ENCODE results near the gene D2HGDH.
A peak's percentile ranks its signal among the peaks of the same experiment; 100 is the strongest.
"Not testable (repeated sequence)": the region's sequence is repeated elsewhere in the genome, so short reads cannot be mapped to it uniquely, and the experiment has no call there.

Gene D2HGDH

GRCh38 chr2:241741016-241741415 is 6.6 kb downstream of the D2HGDH start:
- Histone ChIP-seq H3K14ac (ENCODE audit: low read length) (no peak overlapping the region), H4K91ac (ENCODE audit: low read depth, low read length) (no peak overlapping the region), H3K27me3 (ENCODE audit: insufficient read depth, low read length) (no peaks in the 10 kb centered on the region)

GRCh38 chr2:241742320-241742939 is 8.0 kb downstream of the D2HGDH start:
- Histone ChIP-seq H3K79me2 (ENCODE audit: control insufficient read depth, insufficient read depth, low read length, poor library complexity) (no peaks in the 10 kb centered on the region), H3K9me3 (ENCODE audit: insufficient read depth, low read depth, low read length) (peaks cover 6% of the 10 kb centered on the region), H2BK5ac (ENCODE audit: low read depth, low read length, poor library complexity) (no peak overlapping the region), H2AFZ (ENCODE audit: insufficient read depth, low read length, poor library complexity) (no peak overlapping the region), H3K36me3 (ENCODE audit: control insufficient read depth in 1 of 2, insufficient read depth in 2 of 2, low read length in 2 of 2) (peaks cover 23% of the 10 kb centered on the region in 2 experiments), H3K23ac (ENCODE audit: low read length) (no peak overlapping the region), H3K4me3 (ENCODE audit: low read depth, low read length) (peak overlapping the region; percentile 51), H4K8ac (ENCODE audit: low read depth, low read length) (no peak overlapping the region), H2AK5ac (ENCODE audit: low read length) (no peak overlapping the region), H3K18ac (ENCODE audit: low read length) (no peak overlapping the region), H3K14ac (ENCODE audit: low read length) (no peak overlapping the region), H3K4me1 (ENCODE audit: control insufficient read depth in 1 of 2, insufficient read depth in 2 of 2, low read length in 2 of 2) (no peaks in the 10 kb centered on the region), H2BK120ac (ENCODE audit: insufficient read depth, low read length, poor library complexity) (no peak overlapping the region), H4K12ac (ENCODE audit: low read depth, low read length) (no peak overlapping the region), H3K27me3 (ENCODE audit: insufficient read depth, low read length) (no peaks in the 10 kb centered on the region), H2BK12ac (ENCODE audit: low read length) (no peak overlapping the region), H3K4ac (ENCODE audit: low read depth, low read length) (no peak overlapping the region), H3K27ac (ENCODE audit: low read depth, low read length) (no peak overlapping the region), H3K4me2 (ENCODE audit: low read length) (no peak overlapping the region), H4K91ac (ENCODE audit: low read depth, low read length) (no peak overlapping the region), H3K9ac (ENCODE audit: low read length) (no peak overlapping the region), H3K79me1 (ENCODE audit: low read length) (no peaks in the 10 kb centered on the region)
- no CpG with 5 or more reads among the region's 28 CpGs for WGBS (ENCODE audit: extremely low coverage, insufficient coverage, insufficient read length)
- no peak for DNase-seq

More at GRCh38 chr2:241741016-241741415, 6.6 kb downstream of the D2HGDH start:
- H3K4me3 ChIP-seq (ENCODE audit: low read depth, low read length), result no peak overlapping the region
- no peak overlapping the region for H3K9ac ChIP-seq (ENCODE audit: low read length)
- H3K4me2 ChIP-seq (ENCODE audit: low read length), result no peak overlapping the region
- WGBS (ENCODE audit: extremely low coverage, insufficient coverage, insufficient read length), result no CpG with 5 or more reads among the region's 10 CpGs
- H3K79me1 ChIP-seq (ENCODE audit: low read length), result no peaks in the 10 kb centered on the region
- H2BK12ac ChIP-seq (ENCODE audit: low read length), result no peak overlapping the region
- H4K8ac ChIP-seq (ENCODE audit: low read depth, low read length), result no peak overlapping the region
- H2AFZ ChIP-seq (ENCODE audit: insufficient read depth, low read length, poor library complexity), result no peak overlapping the region
- no peak overlapping the region for H4K12ac ChIP-seq (ENCODE audit: low read depth, low read length)
- H3K23ac ChIP-seq (ENCODE audit: low read length), result peak overlapping the region; percentile 42
- H3K4me1 ChIP-seq (ENCODE audit: control insufficient read depth in 1 of 2, insufficient read depth in 2 of 2, low read length in 2 of 2), result no peaks in the 10 kb centered on the region
- no peak overlapping the region for H3K18ac ChIP-seq (ENCODE audit: low read length)
- peaks cover 23% of the 10 kb centered on the region in 2 experiments for H3K36me3 ChIP-seq (ENCODE audit: control insufficient read depth in 1 of 2, insufficient read depth in 2 of 2, low read length in 2 of 2)
- H2BK5ac ChIP-seq (ENCODE audit: low read depth, low read length, poor library complexity), result no peak overlapping the region
- H3K79me2 ChIP-seq (ENCODE audit: control insufficient read depth, insufficient read depth, low read length, poor library complexity), result no peaks in the 10 kb centered on the region
- no peak for DNase-seq
- no peak overlapping the region for H2BK120ac ChIP-seq (ENCODE audit: insufficient read depth, low read length, poor library complexity)
- no peak overlapping the region for H3K4ac ChIP-seq (ENCODE audit: low read depth, low read length)
- no peak overlapping the region for H2AK5ac ChIP-seq (ENCODE audit: low read length)
- H3K27ac ChIP-seq (ENCODE audit: low read depth, low read length), result no peak overlapping the region
- H3K9me3 ChIP-seq (ENCODE audit: insufficient read depth, low read depth, low read length), result peaks cover 6% of the 10 kb centered on the region

GRCh38 chr2:241743008-241743407 is 8.6 kb downstream of the D2HGDH start:
- not testable (repeated sequence) for H4K8ac ChIP-seq (ENCODE audit: low read depth, low read length); H3K9me3 ChIP-seq (ENCODE audit: insufficient read depth, low read depth, low read length); H2AFZ ChIP-seq (ENCODE audit: insufficient read depth, low read length, poor library complexity); H4K91ac ChIP-seq (ENCODE audit: low read depth, low read length); H2BK12ac ChIP-seq (ENCODE audit: low read length); H3K18ac ChIP-seq (ENCODE audit: low read length); H4K12ac ChIP-seq (ENCODE audit: low read depth, low read length); H3K4me1 ChIP-seq (ENCODE audit: control insufficient read depth in 1 of 2, insufficient read depth in 2 of 2, low read length in 2 of 2); H3K79me1 ChIP-seq (ENCODE audit: low read length); H3K79me2 ChIP-seq (ENCODE audit: control insufficient read depth, insufficient read depth, low read length, poor library complexity); H3K27me3 ChIP-seq (ENCODE audit: insufficient read depth, low read length); H3K27ac ChIP-seq (ENCODE audit: low read depth, low read length); H3K23ac ChIP-seq (ENCODE audit: low read length); H2BK120ac ChIP-seq (ENCODE audit: insufficient read depth, low read length, poor library complexity); H3K9ac ChIP-seq (ENCODE audit: low read length); DNase-seq; H3K4ac ChIP-seq (ENCODE audit: low read depth, low read length); H2AK5ac ChIP-seq (ENCODE audit: low read length); H3K14ac ChIP-seq (ENCODE audit: low read length); H3K4me2 ChIP-seq (ENCODE audit: low read length); H3K4me3 ChIP-seq (ENCODE audit: low read depth, low read length); H2BK5ac ChIP-seq (ENCODE audit: low read depth, low read length, poor library complexity)
- no CpG with 5 or more reads among the region's 15 CpGs for WGBS (ENCODE audit: extremely low coverage, insufficient coverage, insufficient read length)
- H3K36me3 ChIP-seq (ENCODE audit: control insufficient read depth in 1 of 2, insufficient read depth in 2 of 2, low read length in 2 of 2), result peaks cover 22 to 23% of the 10 kb centered on the region in 2 experiments

GRCh38 chr2:241743620-241744019 is 9.2 kb downstream of the D2HGDH start:
- H3K79me2 ChIP-seq (ENCODE audit: control insufficient read depth, insufficient read depth, low read length, poor library complexity), result no peaks in the 10 kb centered on the region
- no peak overlapping the region for H3K4me2 ChIP-seq (ENCODE audit: low read length)
- no peak overlapping the region for H2BK12ac ChIP-seq (ENCODE audit: low read length)
- H3K79me1 ChIP-seq (ENCODE audit: low read length), result no peaks in the 10 kb centered on the region
- no peak overlapping the region for H3K4me3 ChIP-seq (ENCODE audit: low read depth, low read length)
- H2BK5ac ChIP-seq (ENCODE audit: low read depth, low read length, poor library complexity), result no peak overlapping the region
- no peak overlapping the region for H2AFZ ChIP-seq (ENCODE audit: insufficient read depth, low read length, poor library complexity)
- no peak overlapping the region for H3K23ac ChIP-seq (ENCODE audit: low read length)
- no peak overlapping the region for H2AK5ac ChIP-seq (ENCODE audit: low read length)
- H2BK120ac ChIP-seq (ENCODE audit: insufficient read depth, low read length, poor library complexity), result no peak overlapping the region
- peaks cover 17 to 22% of the 10 kb centered on the region in 2 experiments for H3K36me3 ChIP-seq (ENCODE audit: control insufficient read depth in 1 of 2, insufficient read depth in 2 of 2, low read length in 2 of 2)
- no peak overlapping the region for H4K91ac ChIP-seq (ENCODE audit: low read depth, low read length)
- no peak overlapping the region for H3K4ac ChIP-seq (ENCODE audit: low read depth, low read length)
- H3K4me1 ChIP-seq (ENCODE audit: control insufficient read depth in 1 of 2, insufficient read depth in 2 of 2, low read length in 2 of 2), result no peaks in the 10 kb centered on the region
- H3K14ac ChIP-seq (ENCODE audit: low read length), result no peak overlapping the region
- H3K9ac ChIP-seq (ENCODE audit: low read length), result no peak overlapping the region
- DNase-seq, result no peak
- H3K27me3 ChIP-seq (ENCODE audit: insufficient read depth, low read length), result no peaks in the 10 kb centered on the region
- no CpG with 5 or more reads among the region's 16 CpGs for WGBS (ENCODE audit: extremely low coverage, insufficient coverage, insufficient read length)
- H4K8ac ChIP-seq (ENCODE audit: low read depth, low read length), result no peak overlapping the region
- no peak overlapping the region for H4K12ac ChIP-seq (ENCODE audit: low read depth, low read length)
- peaks cover 6% of the 10 kb centered on the region for H3K9me3 ChIP-seq (ENCODE audit: insufficient read depth, low read depth, low read length)
- H3K18ac ChIP-seq (ENCODE audit: low read length), result no peak overlapping the region
- H3K27ac ChIP-seq (ENCODE audit: low read depth, low read length), result no peak overlapping the region
